ENCODE measurements around the gene YEATS2. TPM values are rescaled to one million over a fixed set of nuclear protein-coding genes. Genes with fewer than 3 reads are reported as not detected.

YEATS2 gene
- total and polyA plus RNA-seq, 8 donors = 28.4 to 48.8 (median 44.1) TPM

- ATAC-seq = no peak
- TF ChIP-seq CTCF (IDR thresholded peaks at IDR 0.05) = no peak
- no peak overlapping the region for H3K27ac ChIP-seq
- H3K27me3 ChIP-seq = no peaks in the 10 kb centered on the region
- H3K36me3 ChIP-seq = peaks cover 0 to 44% of the 10 kb centered on the region in 2 donors
- H3K4me3 ChIP-seq = no peak overlapping the region
- no peaks in the 10 kb centered on the region for H3K9me3 ChIP-seq
- DNase-seq = no peak
- intact Hi-C loops (cut with DNase I) = no loop called here
- H3K4me1 ChIP-seq = no peaks in the 10 kb centered on the region
Observed at GRCh38 chr3:183815951-183816475, 118.4 kb downstream of the YEATS2 start.

DNA sequence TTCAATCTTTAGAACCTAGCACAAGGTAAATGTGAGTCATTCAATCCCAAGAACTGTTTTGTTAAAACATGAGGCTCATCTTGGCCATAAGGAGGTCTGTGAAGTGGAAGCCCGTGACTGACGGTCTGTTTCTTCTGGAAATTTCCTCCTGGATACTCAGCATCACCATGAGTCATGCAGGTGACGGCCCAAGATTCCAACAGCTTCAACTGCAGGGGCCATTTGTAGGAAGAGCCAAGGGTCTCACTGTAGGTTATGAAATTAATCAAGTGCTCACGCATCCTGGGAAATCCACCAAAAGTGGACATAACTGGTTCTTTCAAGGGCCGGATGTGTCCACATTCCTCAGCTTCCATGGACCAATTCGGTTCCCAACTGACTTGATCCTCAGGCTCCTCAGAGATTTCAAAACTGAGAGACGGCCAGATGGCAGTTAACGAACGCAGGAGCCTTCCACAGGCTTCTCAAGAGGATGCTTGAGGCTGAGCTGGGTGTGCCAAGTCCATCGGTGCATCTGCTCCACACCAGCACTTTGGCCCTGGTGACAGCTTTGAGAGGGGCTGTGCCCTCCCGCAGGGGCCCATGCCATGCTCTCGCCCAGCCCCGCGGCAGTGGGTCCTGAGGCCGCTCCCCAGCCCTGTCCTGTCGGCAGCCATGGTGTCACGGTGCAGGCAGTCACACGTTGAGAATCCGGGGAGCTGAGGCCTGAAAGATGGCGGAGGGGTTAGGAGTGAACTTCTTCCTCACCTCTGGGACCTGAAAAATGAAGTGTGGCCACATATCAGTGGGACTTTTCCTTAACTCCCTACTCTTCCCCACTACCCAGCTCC lies 119.3 kb downstream of the YEATS2 start:
- ATAC-seq (no peak), DNase-seq (no peak)
- H3K27ac ChIP-seq = no peak overlapping the region
- no peaks in the 10 kb centered on the region for H3K27me3 ChIP-seq
- no peak for TF ChIP-seq CTCF (IDR thresholded peaks at IDR 0.05)
- peaks cover 0 to 35% of the 10 kb centered on the region in 2 donors for H3K36me3 ChIP-seq
- H3K9me3 ChIP-seq = no peaks in the 10 kb centered on the region
- H3K4me1 ChIP-seq = no peaks in the 10 kb centered on the region
- intact Hi-C loops (cut with DNase I) = no loop called here
- H3K4me3 ChIP-seq = no peak overlapping the region

DNA sequence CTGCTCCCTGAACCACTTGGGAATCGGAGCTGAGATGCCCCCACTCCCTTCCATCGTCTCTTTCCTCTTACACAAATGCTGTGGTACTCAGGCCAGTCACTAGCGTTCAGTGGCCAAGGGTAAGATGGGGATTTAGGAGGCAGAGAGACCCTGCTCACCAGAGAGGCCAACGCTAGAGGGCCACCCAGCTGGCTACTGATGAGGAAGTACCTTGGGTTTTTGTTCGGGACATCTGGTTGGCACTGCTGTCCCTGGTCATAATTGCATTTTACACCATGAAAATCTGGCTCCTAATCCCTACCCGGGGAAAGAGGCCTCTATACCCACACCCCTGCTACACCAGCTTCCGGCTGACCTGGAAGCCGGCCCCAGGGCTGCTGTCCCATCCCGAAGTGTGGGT lies 120.0 kb downstream of the YEATS2 start:
- H3K9me3 ChIP-seq = no peaks in the 10 kb centered on the region
- H3K27me3 ChIP-seq = no peaks in the 10 kb centered on the region
- no peak for TF ChIP-seq CTCF (IDR thresholded peaks at IDR 0.05)
- peaks cover 0 to 28% of the 10 kb centered on the region in 2 donors for H3K36me3 ChIP-seq
- H3K4me3 ChIP-seq = no peak overlapping the region
- ATAC-seq (no peak), DNase-seq (no peak)
- intact Hi-C loops (cut with DNase I) = no loop called here
- H3K27ac ChIP-seq = no peak overlapping the region
- H3K4me1 ChIP-seq = no peaks in the 10 kb centered on the region

- DNase-seq (no peak), ATAC-seq (no peak)
- Histone ChIP-seq H3K4me1 (no peaks in the 10 kb centered on the region), H3K27me3 (no peaks in the 10 kb centered on the region), H3K9me3 (no peaks in the 10 kb centered on the region), H3K36me3 (peaks cover 0 to 23% of the 10 kb centered on the region in 2 donors), H3K4me3 (no peak overlapping the region), H3K27ac (no peak overlapping the region)
- no peak for TF ChIP-seq CTCF (IDR thresholded peaks at IDR 0.05)
- intact Hi-C loops (cut with DNase I) = no loop called here
Observed at GRCh38 chr3:183818041-183818620, 120.5 kb downstream of the YEATS2 start.
